GM18508 (cell line): ENCODE data around the gene TLX2.

Experiments
- ATAC-seq: cut with Tn5 transposase; IDR thresholded peaks from one replicate; pipeline ENCODE4 v1.9.1; 2021; ENCODE audit warnings: moderate number of reproducible peaks; ENCODE audit not compliant: insufficient read depth, unreplicated experiment

TLX2 gene

GRCh38 chr2:74495440-74495839 is 18.8 kb upstream of the TLX2 start:
- ATAC-seq: no peak

DNA sequence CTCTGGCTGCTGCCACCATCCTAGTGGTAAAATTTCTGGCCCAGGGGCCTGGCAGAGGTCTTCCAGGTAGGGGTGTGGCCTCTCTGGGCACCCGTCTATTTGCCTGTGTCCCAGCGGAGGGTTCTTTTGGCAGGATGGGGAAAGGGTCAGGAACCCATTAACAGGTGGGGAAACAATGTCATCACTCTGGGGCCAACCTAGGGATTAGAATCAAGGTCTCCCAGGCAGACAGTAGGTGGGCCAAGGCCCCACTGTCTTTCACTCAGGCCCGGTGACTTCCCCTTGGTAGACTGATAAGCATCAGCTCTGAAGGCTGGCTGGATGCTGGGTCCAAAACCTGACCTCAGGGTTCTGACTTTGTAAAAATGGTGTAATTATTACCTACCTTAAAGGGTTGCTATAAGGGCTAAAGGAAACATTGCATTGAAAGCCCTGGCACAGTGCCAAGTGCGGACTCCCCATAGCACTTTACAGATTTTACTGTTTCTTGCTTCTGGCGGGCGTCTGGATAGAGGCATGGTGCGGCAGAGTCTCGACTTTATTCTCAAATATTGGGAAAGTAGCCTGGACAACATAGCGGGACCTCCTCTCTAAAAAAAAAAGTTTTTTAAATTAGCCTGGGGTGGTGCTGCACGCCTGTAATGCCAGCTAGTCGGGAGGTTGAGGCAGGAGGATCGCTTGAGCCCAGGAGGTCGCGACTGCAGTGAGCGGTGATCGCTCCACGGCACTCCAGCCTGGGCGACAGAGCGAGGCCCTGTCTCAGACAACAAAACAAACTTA is 17.1 kb upstream of the TLX2 start:
- no peak for ATAC-seq

GRCh38 chr2:74497777-74498499 is 16.3 kb upstream of the TLX2 start:
- no peak for ATAC-seq

GRCh38 chr2:74498500-74499266 is 15.6 kb upstream of the TLX2 start:
- no peak for ATAC-seq

- no peak for ATAC-seq
Observed at GRCh38 chr2:74499267-74499939, 14.8 kb upstream of the TLX2 start, which contains the start of gene LBX2. TSS of gene LBX2 (minus strand) at chr2:74499603. CDS start at chr2:74499537, 66 bp downstream.

GRCh38 chr2:74499940-74500577 is 14.2 kb upstream of the TLX2 start:
- no peak for ATAC-seq

DNA sequence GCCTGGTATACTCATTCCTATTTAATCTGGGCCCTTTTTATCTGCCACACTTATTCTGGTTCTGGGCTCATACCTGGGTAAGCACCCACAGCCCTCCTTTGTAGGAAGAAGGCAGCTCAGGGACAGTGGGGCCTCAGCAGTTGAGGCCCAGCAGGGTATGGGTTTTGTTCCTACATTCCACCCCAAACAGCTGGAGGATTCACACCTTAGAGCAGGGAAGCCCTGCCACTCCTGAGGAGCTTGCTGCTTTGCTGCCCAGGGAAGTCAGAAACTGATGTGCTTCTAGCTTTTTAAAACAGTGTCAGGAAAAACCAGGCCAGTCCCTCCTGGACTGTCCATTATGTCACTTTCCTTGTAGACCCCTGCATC is 13.7 kb upstream of the TLX2 start:
- no peak for ATAC-seq

DNA sequence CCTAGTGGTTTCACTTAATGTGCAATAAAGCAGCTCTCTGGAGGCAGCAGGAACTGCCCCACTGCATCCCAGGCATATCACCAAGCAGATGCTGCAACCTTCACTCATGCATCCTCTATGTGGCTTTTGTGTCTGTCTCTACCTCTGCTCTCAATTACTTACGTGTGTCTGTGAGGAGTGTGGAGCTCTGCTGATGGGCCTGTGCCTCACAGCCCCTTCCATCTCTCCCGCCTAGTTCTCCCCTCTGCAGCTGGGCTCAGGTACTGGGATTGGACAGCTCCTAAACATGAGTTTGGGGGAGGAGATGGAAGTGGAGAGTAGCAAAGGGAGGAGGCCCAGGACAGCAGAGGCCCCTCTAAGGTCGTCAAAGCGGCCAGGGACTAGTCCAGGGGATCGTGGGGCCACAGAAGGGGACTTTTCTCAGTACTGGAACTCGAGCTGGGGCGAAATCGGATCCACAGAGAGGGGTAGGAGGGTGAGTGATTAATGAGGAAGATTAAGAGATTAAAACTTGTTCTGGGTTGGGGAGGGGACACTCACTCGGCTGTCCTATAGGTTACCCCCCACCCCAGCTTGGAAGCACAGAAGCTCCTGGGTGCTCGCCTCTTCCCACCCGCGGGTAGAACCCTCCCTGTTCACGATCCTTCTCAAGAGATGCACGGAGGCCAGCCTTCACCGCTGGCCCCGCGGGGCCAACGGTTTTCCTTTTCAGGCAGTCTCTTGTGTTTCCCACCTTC is 12.7 kb upstream of the TLX2 start:
- no peak for ATAC-seq

- ATAC-seq: no peak
Observed at GRCh38 chr2:74502147-74502719, 12.0 kb upstream of the TLX2 start.

DNA sequence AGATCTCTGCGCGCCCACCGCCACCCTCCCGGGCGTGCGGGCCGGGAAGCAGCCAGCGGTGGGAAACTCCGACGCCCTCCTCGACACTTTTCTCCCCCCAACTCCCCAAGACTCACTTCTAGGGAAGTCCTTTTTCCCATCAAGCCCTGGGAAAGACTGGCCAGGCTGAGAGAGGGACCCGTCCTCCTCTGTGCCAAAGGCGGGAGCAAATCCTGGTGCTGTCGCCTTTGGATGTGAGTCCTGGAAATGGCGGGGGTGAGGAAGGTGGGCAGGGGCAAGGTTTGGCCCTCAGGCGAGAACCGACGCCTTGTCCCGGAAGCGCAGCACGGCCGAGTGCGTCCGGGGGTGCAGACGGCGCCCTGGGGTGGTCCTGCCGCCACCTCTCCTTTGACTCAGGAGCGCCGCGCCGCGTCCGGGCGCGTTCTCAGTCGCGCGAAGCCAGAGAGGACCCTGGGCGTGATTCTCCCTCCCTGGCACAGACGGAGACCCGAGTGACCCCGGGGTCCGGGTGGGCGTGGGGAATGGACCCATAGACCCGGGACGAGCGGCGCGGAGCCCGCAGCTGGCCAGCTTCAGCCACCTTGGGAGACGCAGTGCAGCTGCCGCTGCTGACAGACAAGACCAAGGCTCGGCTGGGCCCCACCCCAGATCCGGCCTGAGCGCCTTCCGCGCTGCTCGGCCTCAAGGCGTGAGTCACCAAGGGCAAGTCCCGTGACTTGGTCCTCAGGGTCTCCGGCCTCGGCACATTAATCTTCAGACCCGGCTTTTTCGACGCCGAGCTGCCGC is 11.3 kb upstream of the TLX2 start:
- ATAC-seq: no peak

GRCh38 chr2:74503506-74504475 is 10.5 kb upstream of the TLX2 start:
- ATAC-seq: no peak

DNA sequence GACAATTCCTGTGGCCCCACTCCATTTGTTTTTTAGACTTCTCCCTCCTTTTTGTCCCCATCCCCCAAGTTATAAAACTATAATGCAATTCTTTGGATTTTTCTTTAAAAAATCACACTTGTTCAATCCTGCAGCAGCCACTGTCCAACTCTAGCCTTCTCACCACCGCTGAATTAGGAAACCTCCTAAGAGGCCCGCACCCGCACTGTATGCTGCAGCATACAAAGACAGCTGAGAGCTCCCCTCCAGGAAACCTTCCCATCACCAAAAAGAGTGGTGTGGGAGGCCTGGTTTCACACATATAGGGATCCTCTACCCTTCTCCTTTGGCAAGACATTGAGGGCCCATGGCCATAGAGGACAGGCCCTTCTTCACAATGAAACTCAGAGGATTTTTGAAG is 9.7 kb upstream of the TLX2 start:
- ATAC-seq: no peak

DNA sequence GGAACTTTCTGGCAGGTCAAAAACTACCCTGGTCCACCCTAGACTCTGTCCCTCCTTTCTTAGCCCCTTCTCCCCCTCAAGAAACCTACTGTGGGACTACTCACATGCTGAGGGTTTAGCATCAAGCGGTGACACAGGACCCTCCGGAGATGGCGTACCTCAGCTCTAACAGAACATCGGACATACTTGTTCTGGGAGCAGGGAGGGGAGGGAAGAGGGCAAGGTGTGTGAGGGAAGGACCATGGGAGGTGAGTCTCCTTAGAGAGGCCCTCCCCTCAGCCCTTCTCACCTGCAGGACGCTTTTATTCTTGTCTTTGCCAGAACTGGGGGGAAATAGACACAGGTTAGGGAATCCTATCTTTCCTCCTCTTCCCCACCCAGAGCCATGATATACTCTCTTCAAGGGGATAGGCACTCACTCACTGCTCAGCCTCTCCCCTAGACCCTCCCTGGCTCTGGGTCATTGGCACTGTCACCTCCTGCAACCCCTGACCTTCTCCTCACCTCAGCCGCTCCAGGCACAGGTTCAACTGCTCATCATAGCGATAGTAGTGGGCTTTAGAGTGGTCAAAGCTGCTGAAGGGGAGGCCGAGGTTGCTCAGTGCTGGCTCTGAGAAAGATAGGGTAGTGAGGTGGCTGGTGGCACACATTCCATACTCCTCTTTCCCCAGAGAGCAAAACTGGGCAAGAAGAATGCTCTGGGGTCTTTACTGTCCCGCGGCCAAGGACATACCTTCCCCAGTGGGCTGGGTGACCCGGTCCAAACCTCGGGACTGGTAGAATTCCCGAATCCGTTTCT is 8.6 kb upstream of the TLX2 start:
- no peak for ATAC-seq

DNA sequence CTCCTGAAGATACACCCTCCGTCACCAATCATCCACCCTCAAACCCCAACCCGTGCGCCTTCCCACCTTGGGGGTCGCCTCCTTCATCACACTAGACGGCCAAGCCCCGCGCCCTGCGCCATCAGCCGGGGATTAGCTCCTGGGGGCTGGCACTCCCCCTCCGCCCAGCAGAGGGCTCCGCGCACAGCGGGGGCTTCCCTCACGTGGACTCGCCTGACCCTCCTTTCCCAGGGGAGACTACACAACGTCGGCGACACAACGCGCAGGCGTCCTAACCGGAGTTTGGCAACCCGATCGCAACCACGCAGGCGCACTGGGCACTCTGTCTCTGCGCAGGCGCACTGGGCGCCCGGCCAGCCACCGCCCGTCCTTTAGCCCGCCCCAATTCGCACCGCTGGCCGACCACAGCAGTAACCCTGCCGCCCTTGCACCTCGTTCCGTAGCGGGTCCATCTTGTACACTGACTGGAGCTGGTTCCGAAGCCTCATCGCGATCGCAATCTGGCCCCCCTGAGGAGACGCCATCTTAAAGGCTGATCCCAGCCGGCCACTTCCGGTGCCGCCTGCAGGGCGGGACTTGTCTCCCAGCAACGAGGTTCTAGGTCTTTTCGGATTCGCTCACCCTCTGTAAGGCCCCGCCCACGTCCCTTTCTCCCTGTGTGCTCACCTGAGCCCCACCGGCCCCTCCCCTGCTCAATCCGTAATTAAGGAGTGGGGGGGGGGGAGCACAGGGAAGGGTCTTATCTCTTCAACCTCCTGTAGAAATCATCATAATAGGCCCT is 6.9 kb upstream of the TLX2 start, which contains the start of gene PCGF1:
Gene PCGF1 (minus strand): TSS at position 551 of the 781 bp plus-strand sequence. CDS start 27 bp downstream, at position 524.
- peak; percentile 79 for ATAC-seq

GRCh38 chr2:74507926-74508520 is 6.2 kb upstream of the TLX2 start:
- no peak for ATAC-seq
